Smooth muscle cell (in vitro differentiated cells): ENCODE results near the gene WNK4. TPM values are rescaled to one million over a fixed set of nuclear protein-coding genes. Genes with fewer than 3 reads are reported as not detected.
A peak's percentile ranks its signal among the peaks of the same experiment; 100 is the strongest.

Experiments used
- DNase-seq: peaks from one replicate; lab custom pipeline; 2025; ENCODE audit not compliant: unreplicated experiment; lab: John Stamatoyannopoulos, UW
- H2AFZ ChIP-seq: fragments of 200-600 bp; sonication (generic); 2 replicates; pipeline ENCODE4 v1.6.0; 2016; ENCODE audit warnings: antibody characterized with exemption, low read depth, mild to moderate bottlenecking
- H3F3A ChIP-seq: fragments of 200-600 bp; sonication (generic); 2 replicates; pipeline ENCODE4 v1.6.0; 2017; ENCODE audit warnings: antibody characterized with exemption, low read depth
- H3K27ac ChIP-seq: fragments of 200-600 bp; sonication (generic); 2 replicates; pipeline ENCODE4 v1.5.1; 2016; ENCODE audit warnings: low read depth, mild to moderate bottlenecking
- H3K27me3 ChIP-seq: fragments of 200-600 bp; sonication (generic); 2 replicates; pipeline ENCODE4 v1.6.1; 2016; ENCODE audit warnings: low read depth, mild to moderate bottlenecking
- H3K36me3 ChIP-seq: fragments of 200-600 bp; sonication (generic); 2 replicates; pipeline ENCODE4 v1.5.1; 2016; ENCODE audit warnings: low read depth
- H3K4me1 ChIP-seq: fragments of 200-600 bp; sonication (generic); 2 replicates; pipeline ENCODE4 v1.5.1; 2016; ENCODE audit warnings: low read depth
- H3K4me2 ChIP-seq: fragments of 200-600 bp; sonication (generic); 2 replicates; pipeline ENCODE4 v1.6.0; 2016; ENCODE audit warnings: mild to moderate bottlenecking
- H3K4me3 ChIP-seq: fragments of 200-600 bp; sonication (generic); 2 replicates; pipeline ENCODE4 v1.5.1; 2016; ENCODE audit warnings: mild to moderate bottlenecking
- H3K79me2 ChIP-seq: fragments of 200-600 bp; sonication (generic); 2 replicates; pipeline ENCODE4 v1.6.0; 2016; ENCODE audit warnings: low read depth, mild to moderate bottlenecking
- H3K9ac ChIP-seq: fragments of 200-600 bp; sonication (generic); 2 replicates; pipeline ENCODE4 v1.6.0; 2016; ENCODE audit warnings: low read depth
- H3K9me3 ChIP-seq: fragments of 200-600 bp; sonication (generic); replicated peaks from 2 replicates; pipeline ENCODE4 v1.5.1; 2016; ENCODE audit warnings: low read depth
- H4K20me1 ChIP-seq: fragments of 200-600 bp; sonication (generic); 2 replicates; pipeline ENCODE4 v1.6.0; 2016; ENCODE audit warnings: low read depth
- CTCF ChIP-seq: fragments of 200-600 bp; sonication (generic); IDR thresholded peaks from 2 replicates; pipeline ENCODE4 v1.5.1; 2017; ENCODE audit warnings: borderline replicate concordance, mild to moderate bottlenecking, antibody characterized with exemption; ENCODE audit not compliant: insufficient read depth, poor library complexity, severe bottlenecking
- WGBS: methylation state at CpG from one replicate; pipeline ENCODE4 v1.1.7; 2016; ENCODE audit warnings: low lambda C conversion rate; 5-methylcytosine and 5-hydroxymethylcytosine counted together
- polyA plus RNA-seq: library from polyadenylated mRNA; unstranded; fragments of >200 nt; fragmentation: Nextera tagmentation; extraction: Ambion mirVana; gene quantifications from 2 replicates; pipeline ENCODE4 v1.2.1, GENCODE V29; 2016
- total RNA-seq: library from RNA; depleted of rRNA; stranded (reverse); fragments of >200 nt; gene quantifications from 2 replicates; pipeline ENCODE4 v1.2.3, GENCODE V29; 2014

The WNK4 gene
- total and polyA plus RNA-seq, 2 experiments from 2014 or later = 0.49 TPM; not detected in 1

DNA sequence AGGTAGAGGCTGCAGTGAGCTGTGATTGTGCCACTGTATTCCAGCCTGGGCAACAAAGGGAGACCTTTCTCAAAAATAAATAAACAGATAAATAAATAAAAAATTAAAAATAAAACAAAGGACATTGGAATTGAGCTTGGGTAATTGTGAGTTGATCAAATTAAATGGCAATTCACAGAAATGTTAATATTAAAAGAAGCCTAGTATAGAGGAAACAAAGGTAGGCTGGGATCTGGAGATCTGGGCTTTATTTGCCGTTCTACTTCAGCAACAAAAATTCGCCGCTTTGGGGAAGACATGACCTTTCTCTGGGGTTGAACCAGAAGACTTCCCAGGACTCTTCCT, 7.5 kb upstream of the WNK4 start:
- Histone ChIP-seq H3K27me3 (no peaks in the 10 kb centered on the region), H3K9ac (peak overlapping the region; percentile 77), H2AFZ (peak overlapping the region; percentile 100), H3K4me2 (peak overlapping the region; percentile 92), H3F3A (no peaks in the 10 kb centered on the region), H3K9me3 (no peaks in the 10 kb centered on the region), H3K4me3 (peak overlapping the region; percentile 83), H3K36me3 (no peaks in the 10 kb centered on the region), H3K4me1 (peaks cover 13% of the 10 kb centered on the region), H3K79me2 (no peaks in the 10 kb centered on the region), H3K27ac (peak overlapping the region; percentile 52), H4K20me1 (no peaks in the 10 kb centered on the region)
- DNase-seq = no peak
- TF ChIP-seq CTCF = no peak
- WGBS = 21% methylated on average over 3 of the region's 3 CpGs

DNA sequence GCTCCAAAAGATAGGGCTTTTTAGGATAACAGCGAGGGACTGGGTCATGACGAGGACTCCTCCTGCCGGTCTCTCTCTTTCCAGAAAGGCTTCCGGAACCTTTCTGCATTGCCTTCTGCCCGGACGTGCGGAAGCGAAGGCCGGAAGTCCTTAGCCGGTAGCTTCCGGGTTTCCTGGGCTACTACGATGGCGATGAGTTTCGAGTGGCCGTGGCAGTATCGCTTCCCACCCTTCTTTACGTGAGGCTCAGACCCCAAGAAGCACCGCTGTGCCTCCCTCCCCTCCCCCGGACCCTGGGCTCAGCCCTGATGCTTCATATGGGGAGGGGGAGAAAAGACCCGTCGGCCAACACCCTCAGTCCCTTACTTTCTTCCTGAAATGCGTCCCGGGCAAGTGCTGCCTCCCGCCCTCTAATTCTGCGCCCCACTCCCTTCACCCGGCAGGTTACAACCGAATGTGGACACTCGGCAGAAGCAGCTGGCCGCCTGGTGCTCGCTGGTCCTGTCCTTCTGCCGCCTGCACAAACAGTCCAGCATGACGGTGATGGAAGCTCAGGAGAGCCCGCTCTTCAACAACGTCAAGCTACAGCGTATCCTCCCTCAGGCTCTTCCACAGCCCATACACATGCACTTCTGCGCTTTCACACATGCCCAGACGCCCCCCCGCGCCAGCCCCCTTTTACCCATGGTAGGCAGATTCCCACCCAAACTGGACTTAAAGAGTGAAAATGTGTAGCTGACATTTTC, 6.9 kb upstream of the WNK4 start, which contains the start of gene VPS25:
Gene VPS25, plus strand, starts transcription at position 160 of the 746 bp plus-strand sequence. Its CDS starts 27 bp downstream, at position 187.
- peak within 1 kb of the TSS; percentile 52 for H3K27ac ChIP-seq
- DNase-seq = no peak
- no peaks in the 10 kb centered on the region for H3K36me3 ChIP-seq
- peak within 1 kb of the TSS; percentile 83 for H3K4me3 ChIP-seq
- no peaks in the 10 kb centered on the region for H3K27me3 ChIP-seq
- H4K20me1 ChIP-seq = no peaks in the 10 kb centered on the region
- H3K9ac ChIP-seq = peak within 1 kb of the TSS; percentile 77
- peaks cover 13% of the 10 kb centered on the region for H3K4me1 ChIP-seq
- H3K9me3 ChIP-seq = no peaks in the 10 kb centered on the region
- no peak for TF ChIP-seq CTCF
- peaks cover 3% of the 10 kb centered on the region for H3F3A ChIP-seq
- H3K4me2 ChIP-seq = peak within 1 kb of the TSS; percentile 92
- no peaks in the 10 kb centered on the region for H3K79me2 ChIP-seq
- H2AFZ ChIP-seq = peak within 1 kb of the TSS; percentile 100
- WGBS = under 1% methylated on average over 39 of the region's 39 CpGs

- H3K27ac ChIP-seq = peak overlapping the region; percentile 52
- no peaks in the 10 kb centered on the region for H3K27me3 ChIP-seq
- TF ChIP-seq CTCF = no peak
- DNase-seq = no peak
- H3F3A ChIP-seq = peaks cover 4% of the 10 kb centered on the region
- H3K4me1 ChIP-seq = peaks cover 13% of the 10 kb centered on the region
- 76% methylated on average over 3 of the region's 3 CpGs for WGBS
- peak overlapping the region; percentile 77 for H3K9ac ChIP-seq
- peak overlapping the region; percentile 92 for H3K4me2 ChIP-seq
- no peaks in the 10 kb centered on the region for H4K20me1 ChIP-seq
- peak overlapping the region; percentile 100 for H2AFZ ChIP-seq
- H3K4me3 ChIP-seq = peak overlapping the region; percentile 83
- no peaks in the 10 kb centered on the region for H3K9me3 ChIP-seq
- no peaks in the 10 kb centered on the region for H3K36me3 ChIP-seq
- no peaks in the 10 kb centered on the region for H3K79me2 ChIP-seq
Measured at GRCh38 chr17:42774066-42774745, 6.2 kb upstream of the WNK4 start.
